HepG2 (cell line): ENCODE measurements around the gene FJX1. TPM values are rescaled to one million over a fixed set of nuclear protein-coding genes. Genes with fewer than 3 reads are reported as not detected.

Source experiments
- CAMTA2 ChIP-seq: sonication (generic); formaldehyde crosslinking; IDR thresholded peaks from 2 replicates; pipeline ENCODE4 v1.4.0; 2020; ENCODE audit warnings: mild to moderate bottlenecking, missing genetic modification reagents, borderline replicate concordance
- CREB1 ChIP-seq, 2 experiments: fragments of 450-650 bp in 1 of 2; IDR thresholded peaks; 2 replicates each; pipeline ENCODE4 v1.6.1; 2016 to 2017; ENCODE audit warnings: control low read depth in 1 of 2, mild to moderate bottlenecking in 1 of 2, missing compliant biosample characterization in 1 of 2, missing genetic modification characterization in 1 of 2
- NFATC3 ChIP-seq: sonication (generic); formaldehyde crosslinking; IDR thresholded peaks from 2 replicates; pipeline ENCODE4 v1.5.1; 2020; ENCODE audit warnings: mild to moderate bottlenecking, missing genetic modification reagents
- NR1H2 ChIP-seq: sonication (generic); formaldehyde crosslinking; IDR thresholded peaks from 2 replicates; pipeline ENCODE4 v1.8.1; 2022; ENCODE audit warnings: low read depth, missing genetic modification reagents, borderline replicate concordance
- ZNF367 ChIP-seq: sonication (generic); formaldehyde crosslinking; IDR thresholded peaks from 2 replicates; pipeline ENCODE4 v1.4.0; 2020; ENCODE audit warnings: missing genetic modification reagents, borderline replicate concordance
- ZNF839 ChIP-seq: sonication (generic); formaldehyde crosslinking; IDR thresholded peaks from 2 replicates; pipeline ENCODE4 v1.4.0; 2020; ENCODE audit warnings: missing genetic modification reagents, mild to moderate bottlenecking, borderline replicate concordance
- ZNF879 ChIP-seq: sonication (generic); formaldehyde crosslinking; IDR thresholded peaks from 2 replicates; pipeline ENCODE4 v1.8.1; 2023; ENCODE audit warnings: missing genetic modification reagents
- polyA plus RNA-seq, 8 experiments: library from polyadenylated mRNA; depleted of rRNA in 3 of 8; stranded (reverse) in 7 of 8; unstranded in 1 of 8; fragments of >200 nt; fragmentation: Illumina TruSeq in 4 of 8; extraction: Trizol in 4 of 8; gene quantifications; 2 replicates each; pipeline versions ENCODE4 v1.2.1 to v1.2.3, GENCODE V29; 2011 to 2016; ENCODE audit warnings: low read depth in 4 of 8, missing spikeins in 1 of 8, mixed read lengths in 1 of 8; ENCODE audit not compliant: insufficient read depth in 1 of 8
- total RNA-seq, 5 experiments: library from RNA; depleted of rRNA; stranded (reverse); fragments of >200 nt; fragmentation: Illumina TruSeq; extraction: Trizol; gene quantifications; 2 replicates each; pipeline ENCODE4 v1.2.3, GENCODE V29; 2016; ENCODE audit warnings: low read depth in 1 of 5
- TF ChIP-seq, protein P1 (sequence below): sonication (generic); formaldehyde crosslinking; IDR thresholded peaks from 2 replicates; pipeline ENCODE4 v1.4.0; 2020; ENCODE audit warnings: mild to moderate bottlenecking, missing genetic modification reagents
- TF ChIP-seq, protein P2 (sequence below): sonication (generic); formaldehyde crosslinking; IDR thresholded peaks from 2 replicates; pipeline ENCODE4 v1.4.0; 2020; ENCODE audit warnings: mild to moderate bottlenecking, missing genetic modification reagents
- TF ChIP-seq, protein P3 (sequence below): sonication (generic); formaldehyde crosslinking; IDR thresholded peaks from 2 replicates; pipeline ENCODE4 v1.4.0; 2020; ENCODE audit warnings: mild to moderate bottlenecking, missing genetic modification reagents, borderline replicate concordance
- TF ChIP-seq, protein P4 (sequence below): sonication (generic); formaldehyde crosslinking; IDR thresholded peaks from 2 replicates; pipeline ENCODE4 v1.8.0; 2022; ENCODE audit warnings: mild to moderate bottlenecking, missing genetic modification reagents, borderline replicate concordance
- TF ChIP-seq, protein P5 (sequence below), 2 experiments: sonication (generic) in 1 of 2; formaldehyde crosslinking in 1 of 2; IDR thresholded peaks; 2 replicates each; pipeline versions ENCODE4 v1.6.1 to v1.9.0; 2014 to 2022; ENCODE audit warnings: antibody characterized with exemption in 1 of 2, borderline replicate concordance in 1 of 2, inconsistent platforms in 1 of 2, low read depth in 1 of 2, missing genetic modification reagents in 1 of 2
- TF ChIP-seq, protein P6 (sequence below): IDR thresholded peaks from 2 replicates; pipeline ENCODE4 v1.6.1; 2016; ENCODE audit warnings: missing biosample characterization, missing genetic modification reagents, low read depth

FJX1 gene
- total and polyA plus RNA-seq, 2 of the 13 experiments (the other 11 are each of a cell fraction or from before 2014, with no cell fraction given), result 0.40 to 0.82 TPM

DNA sequence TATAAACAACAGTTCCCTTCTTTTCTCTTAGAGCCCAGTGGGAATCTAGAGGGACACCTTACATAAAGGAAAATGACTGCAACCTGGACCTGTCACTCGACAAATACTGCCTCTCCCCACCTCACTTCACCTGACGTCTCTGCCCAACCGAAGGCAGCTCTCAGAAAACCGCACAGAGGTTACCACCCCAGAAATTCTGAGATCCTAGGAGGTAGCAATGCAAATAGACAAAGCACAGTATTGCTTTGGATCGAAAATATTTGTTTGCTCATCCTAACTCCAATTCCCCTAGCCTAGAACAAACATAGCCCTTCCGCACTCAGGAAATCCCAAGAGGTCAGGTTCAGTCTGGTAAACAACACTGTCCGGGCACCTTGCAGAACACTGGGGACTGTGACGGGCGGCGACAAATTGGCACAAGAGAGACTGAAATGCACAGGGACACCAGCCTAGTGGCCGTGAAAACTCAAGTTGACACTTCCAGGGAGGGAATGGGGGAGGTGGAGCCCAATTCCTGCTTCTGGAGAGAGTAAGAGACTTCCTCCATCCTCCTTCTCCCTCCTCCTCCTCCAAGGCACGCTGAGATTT is 43.9 kb downstream of the FJX1 start (continued):
- TF ChIP-seq, protein P1, sequence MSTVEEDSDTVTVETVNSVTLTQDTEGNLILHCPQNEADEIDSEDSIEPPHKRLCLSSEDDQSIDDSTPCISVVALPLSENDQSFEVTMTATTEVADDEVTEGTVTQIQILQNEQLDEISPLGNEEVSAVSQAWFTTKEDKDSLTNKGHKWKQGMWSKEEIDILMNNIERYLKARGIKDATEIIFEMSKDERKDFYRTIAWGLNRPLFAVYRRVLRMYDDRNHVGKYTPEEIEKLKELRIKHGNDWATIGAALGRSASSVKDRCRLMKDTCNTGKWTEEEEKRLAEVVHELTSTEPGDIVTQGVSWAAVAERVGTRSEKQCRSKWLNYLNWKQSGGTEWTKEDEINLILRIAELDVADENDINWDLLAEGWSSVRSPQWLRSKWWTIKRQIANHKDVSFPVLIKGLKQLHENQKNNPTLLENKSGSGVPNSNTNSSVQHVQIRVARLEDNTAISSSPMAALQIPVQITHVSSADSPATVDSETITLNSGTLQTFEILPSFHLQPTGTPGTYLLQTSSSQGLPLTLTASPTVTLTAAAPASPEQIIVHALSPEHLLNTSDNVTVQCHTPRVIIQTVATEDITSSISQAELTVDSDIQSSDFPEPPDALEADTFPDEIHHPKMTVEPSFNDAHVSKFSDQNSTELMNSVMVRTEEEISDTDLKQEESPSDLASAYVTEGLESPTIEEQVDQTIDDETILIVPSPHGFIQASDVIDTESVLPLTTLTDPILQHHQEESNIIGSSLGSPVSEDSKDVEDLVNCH, result no peak
- TF ChIP-seq, protein P2, sequence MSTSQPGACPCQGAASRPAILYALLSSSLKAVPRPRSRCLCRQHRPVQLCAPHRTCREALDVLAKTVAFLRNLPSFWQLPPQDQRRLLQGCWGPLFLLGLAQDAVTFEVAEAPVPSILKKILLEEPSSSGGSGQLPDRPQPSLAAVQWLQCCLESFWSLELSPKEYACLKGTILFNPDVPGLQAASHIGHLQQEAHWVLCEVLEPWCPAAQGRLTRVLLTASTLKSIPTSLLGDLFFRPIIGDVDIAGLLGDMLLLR (CRISPR knock-in tag), result peak; percentile 45; the same call in 1 of the 2 replicates
- TF ChIP-seq, protein P3, sequence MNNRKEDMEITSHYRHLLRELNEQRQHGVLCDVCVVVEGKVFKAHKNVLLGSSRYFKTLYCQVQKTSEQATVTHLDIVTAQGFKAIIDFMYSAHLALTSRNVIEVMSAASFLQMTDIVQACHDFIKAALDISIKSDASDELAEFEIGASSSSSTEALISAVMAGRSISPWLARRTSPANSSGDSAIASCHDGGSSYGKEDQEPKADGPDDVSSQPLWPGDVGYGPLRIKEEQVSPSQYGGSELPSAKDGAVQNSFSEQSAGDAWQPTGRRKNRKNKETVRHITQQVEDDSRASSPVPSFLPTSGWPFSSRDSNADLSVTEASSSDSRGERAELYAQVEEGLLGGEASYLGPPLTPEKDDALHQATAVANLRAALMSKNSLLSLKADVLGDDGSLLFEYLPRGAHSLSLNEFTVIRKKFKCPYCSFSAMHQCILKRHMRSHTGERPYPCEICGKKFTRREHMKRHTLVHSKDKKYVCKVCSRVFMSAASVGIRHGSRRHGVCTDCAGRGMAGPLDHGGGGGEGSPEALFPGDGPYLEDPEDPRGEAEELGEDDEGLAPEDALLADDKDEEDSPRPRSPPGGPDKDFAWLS (CRISPR knock-in tag), result no peak
- TF ChIP-seq NFATC3 (CRISPR knock-in tag), result no peak
- no peak for TF ChIP-seq CAMTA2 (CRISPR knock-in tag)
- TF ChIP-seq, protein P4, sequence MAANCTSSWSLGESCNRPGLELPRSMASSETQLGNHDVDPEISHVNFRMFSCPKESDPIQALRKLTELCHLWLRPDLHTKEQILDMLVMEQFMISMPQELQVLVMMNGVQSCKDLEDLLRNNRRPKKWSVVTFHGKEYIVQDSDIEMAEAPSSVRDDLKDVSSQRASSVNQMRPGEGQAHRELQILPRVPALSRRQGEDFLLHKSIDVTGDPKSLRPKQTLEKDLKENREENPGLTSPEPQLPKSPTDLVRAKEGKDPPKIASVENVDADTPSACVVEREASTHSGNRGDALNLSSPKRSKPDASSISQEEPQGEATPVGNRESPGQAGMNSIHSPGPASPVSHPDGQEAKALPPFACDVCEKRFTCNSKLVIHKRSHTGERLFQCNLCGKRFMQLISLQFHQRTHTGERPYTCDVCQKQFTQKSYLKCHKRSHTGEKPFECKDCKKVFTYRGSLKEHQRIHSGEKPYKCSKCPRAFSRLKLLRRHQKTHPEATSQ (CRISPR knock-in tag), result no peak
- TF ChIP-seq, protein P5, sequence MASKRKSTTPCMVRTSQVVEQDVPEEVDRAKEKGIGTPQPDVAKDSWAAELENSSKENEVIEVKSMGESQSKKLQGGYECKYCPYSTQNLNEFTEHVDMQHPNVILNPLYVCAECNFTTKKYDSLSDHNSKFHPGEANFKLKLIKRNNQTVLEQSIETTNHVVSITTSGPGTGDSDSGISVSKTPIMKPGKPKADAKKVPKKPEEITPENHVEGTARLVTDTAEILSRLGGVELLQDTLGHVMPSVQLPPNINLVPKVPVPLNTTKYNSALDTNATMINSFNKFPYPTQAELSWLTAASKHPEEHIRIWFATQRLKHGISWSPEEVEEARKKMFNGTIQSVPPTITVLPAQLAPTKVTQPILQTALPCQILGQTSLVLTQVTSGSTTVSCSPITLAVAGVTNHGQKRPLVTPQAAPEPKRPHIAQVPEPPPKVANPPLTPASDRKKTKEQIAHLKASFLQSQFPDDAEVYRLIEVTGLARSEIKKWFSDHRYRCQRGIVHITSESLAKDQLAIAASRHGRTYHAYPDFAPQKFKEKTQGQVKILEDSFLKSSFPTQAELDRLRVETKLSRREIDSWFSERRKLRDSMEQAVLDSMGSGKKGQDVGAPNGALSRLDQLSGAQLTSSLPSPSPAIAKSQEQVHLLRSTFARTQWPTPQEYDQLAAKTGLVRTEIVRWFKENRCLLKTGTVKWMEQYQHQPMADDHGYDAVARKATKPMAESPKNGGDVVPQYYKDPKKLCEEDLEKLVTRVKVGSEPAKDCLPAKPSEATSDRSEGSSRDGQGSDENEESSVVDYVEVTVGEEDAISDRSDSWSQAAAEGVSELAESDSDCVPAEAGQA (IDR thresholded peaks at IDR 0.05; ENCODE audit: low read depth), result no peak
- TF ChIP-seq, protein P5 (CRISPR knock-in tag; IDR thresholded peaks at IDR 0.05; ENCODE audit: borderline replicate concordance), result no peak
- TF ChIP-seq ZNF839 (CRISPR knock-in tag), result no peak
- no peak for TF ChIP-seq NR1H2 (CRISPR knock-in tag)
- TF ChIP-seq, protein P6, sequence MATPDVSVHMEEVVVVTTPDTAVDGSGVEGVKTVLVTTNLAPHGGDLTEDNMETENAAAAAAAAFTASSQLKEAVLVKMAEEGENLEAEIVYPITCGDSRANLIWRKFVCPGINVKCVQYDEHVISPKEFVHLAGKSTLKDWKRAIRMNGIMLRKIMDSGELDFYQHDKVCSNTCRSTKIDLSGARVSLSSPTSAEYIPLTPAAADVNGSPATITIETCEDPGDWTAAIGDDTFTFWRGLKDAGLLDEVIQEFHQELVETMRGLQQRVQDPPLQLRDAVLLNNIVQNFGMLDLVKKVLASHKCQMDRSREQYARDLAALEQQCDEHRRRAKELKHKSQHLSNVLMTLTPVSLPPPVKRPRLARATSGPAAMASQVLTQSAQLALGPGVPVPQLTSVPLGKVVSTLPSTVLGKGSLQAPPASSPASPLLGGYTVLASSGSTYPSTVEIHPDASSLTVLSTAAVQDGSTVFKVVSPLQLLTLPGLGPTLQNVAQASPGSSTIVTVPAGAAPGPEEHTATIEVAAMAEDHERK (CRISPR knock-in tag), result no peak
- no peak for TF ChIP-seq ZNF879 (CRISPR knock-in tag)
- no peak for TF ChIP-seq ZNF367
- no peak for TF ChIP-seq CREB1 (IDR thresholded peaks at IDR 0.05)
- TF ChIP-seq CREB1 (CRISPR knock-in tag; IDR thresholded peaks at IDR 0.05), result peak; percentile 77
